ENCODE results near the gene ABCA3.

GRCh38 chr16:2251296-2252111, 89.0 kb downstream of the ABCA3 start, which contains the start of gene ECI1:
- TF ChIP-seq CTCF (IDR thresholded peaks at IDR 0.05; ENCODE audit: low read length) (peak; percentile 54), EZH2 (IDR thresholded peaks at IDR 0.05; ENCODE audit: borderline replicate concordance, low read length) (no peak)

Data from OCI-LY1 (cell line).